Progenitor cell of endocrine pancreas (in vitro differentiated cells): ENCODE results near the gene NRXN3. TPM values are rescaled to one million over a fixed set of nuclear protein-coding genes. Genes with fewer than 3 reads are reported as not detected.

Experiments used
- DNase-seq: peaks from one replicate; pipeline ENCODE4 v3.0.0; 2021; ENCODE audit warnings: low spot score; ENCODE audit not compliant: unreplicated experiment
- H3K27ac Mint-ChIP-seq: 2 replicates; pipeline ENCODE4 v1.8.0; 2021; ENCODE audit warnings: mild to moderate bottlenecking, moderate library complexity, mixed read lengths
- H3K27me3 Mint-ChIP-seq: 2 replicates; pipeline ENCODE4 v1.8.0; 2021; ENCODE audit warnings: mixed read lengths
- H3K36me3 Mint-ChIP-seq: 2 replicates; pipeline ENCODE4 v1.8.0; 2022; ENCODE audit warnings: mixed read lengths; ENCODE audit not compliant: insufficient read depth
- H3K4me1 Mint-ChIP-seq: 2 replicates; pipeline ENCODE4 v1.8.0; 2021; ENCODE audit warnings: low read depth, mixed read lengths
- H3K4me3 Mint-ChIP-seq: 2 replicates; pipeline ENCODE4 v1.8.0; 2021; ENCODE audit warnings: low read depth, mild to moderate bottlenecking, moderate library complexity, mixed read lengths
- H3K9me3 Mint-ChIP-seq: 2 replicates; pipeline ENCODE4 v1.8.0; 2021; ENCODE audit warnings: low read depth, mixed read lengths
- CTCF ChIP-seq: fragments of 200-600 bp; sonication (generic); IDR thresholded peaks from one replicate; pipeline ENCODE4 v1.5.0; 2021; ENCODE audit warnings: antibody characterized with exemption, mild to moderate bottlenecking; ENCODE audit not compliant: unreplicated experiment
- long read RNA-seq: library from polyadenylated mRNA; unstranded; transcript quantifications from one replicate; pipeline ENCODE4 v2.0.0, GENCODE V29; 2020
- total RNA-seq: library from RNA; stranded (reverse); gene quantifications from 2 replicates; pipeline ENCODE4 v1.2.1, GENCODE V29; 2021

The NRXN3 gene
- total RNA-seq: 22.1 and 23.5 TPM in 2 replicates
- long read RNA-seq, transcript NRXN3-215 (6 exons, 3,381 nt): major isoform, 10 of 34 reads
- long read RNA-seq, partial matches to known transcripts: 4 of 34 reads
- long read RNA-seq, other reads (novel, unspliced or antisense): 20 of 34 reads

GRCh38 chr14:78170203-78170602, at the start of gene NRXN3:
Gene NRXN3 (plus strand): TSS chr14:78170373. CDS start chr14:78243094, 72,721 bp downstream.
- H3K9me3 Mint-ChIP-seq: no peaks in the 10 kb centered on the region
- no peak for TF ChIP-seq CTCF
- no peak within 1 kb of the TSS for H3K27ac Mint-ChIP-seq
- no peaks in the 10 kb centered on the region for H3K36me3 Mint-ChIP-seq
- H3K4me3 Mint-ChIP-seq: no peak within 1 kb of the TSS
- H3K27me3 Mint-ChIP-seq: peaks cover 44% of the 10 kb centered on the region
- DNase-seq: peak; percentile 18
- H3K4me1 Mint-ChIP-seq: peaks cover 4% of the 10 kb centered on the region

DNA sequence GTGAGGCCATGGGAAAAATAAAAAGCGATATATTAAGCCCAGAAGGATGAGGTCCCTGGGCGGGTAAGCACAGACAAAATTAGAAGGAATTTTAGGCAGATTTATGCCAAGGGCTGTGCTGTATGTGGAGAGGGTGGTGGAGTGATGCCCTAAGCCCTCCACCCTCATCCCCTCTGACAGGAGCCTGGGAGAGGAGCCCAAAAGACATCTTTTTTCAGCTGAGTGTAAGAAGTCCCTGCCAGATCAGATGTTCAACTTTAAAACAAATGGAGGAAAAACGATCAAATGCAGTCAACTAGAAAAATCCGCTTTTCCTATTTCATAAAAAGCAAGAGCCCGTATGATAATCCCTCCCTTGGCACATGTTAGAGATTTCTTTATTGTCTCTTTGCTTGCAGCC, 47.7 kb upstream of the NRXN3 start:
- Mint-ChIP-seq H3K36me3 (no peaks in the 10 kb centered on the region), H3K27ac (no peak overlapping the region), H3K4me1 (no peaks in the 10 kb centered on the region), H3K9me3 (peaks cover 3% of the 10 kb centered on the region), H3K4me3 (no peak overlapping the region), H3K27me3 (peaks cover 10% of the 10 kb centered on the region)
- no peak for DNase-seq
- no peak for TF ChIP-seq CTCF

GRCh38 chr14:78123650-78124253, 46.4 kb upstream of the NRXN3 start:
- no peak for DNase-seq
- H3K27ac Mint-ChIP-seq: no peak overlapping the region
- no peaks in the 10 kb centered on the region for H3K4me1 Mint-ChIP-seq
- H3K9me3 Mint-ChIP-seq: peaks cover 3% of the 10 kb centered on the region
- TF ChIP-seq CTCF: no peak
- peaks cover 10% of the 10 kb centered on the region for H3K27me3 Mint-ChIP-seq
- no peak overlapping the region for H3K4me3 Mint-ChIP-seq
- H3K36me3 Mint-ChIP-seq: no peaks in the 10 kb centered on the region

DNA sequence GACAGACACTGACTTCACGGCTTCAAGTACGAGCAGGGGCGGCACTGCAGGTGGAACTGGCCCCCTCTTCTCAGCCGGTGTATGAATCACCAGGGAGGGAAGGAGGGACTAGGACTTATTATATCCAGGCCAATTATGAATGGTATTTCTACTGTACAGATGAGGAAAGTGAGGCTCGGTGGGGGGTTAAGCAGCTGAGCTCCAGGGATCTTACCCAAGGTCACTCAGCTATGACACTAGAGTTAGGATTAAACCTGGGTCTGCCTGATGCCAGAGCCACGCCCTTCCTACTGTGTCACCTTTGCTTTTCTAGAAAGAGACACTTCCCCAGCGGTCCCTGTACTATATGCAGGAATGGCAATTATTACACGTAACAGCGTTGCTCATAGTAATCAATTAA, 42.2 kb upstream of the NRXN3 start:
- H3K36me3 Mint-ChIP-seq: no peaks in the 10 kb centered on the region
- H3K4me1 Mint-ChIP-seq: no peaks in the 10 kb centered on the region
- H3K9me3 Mint-ChIP-seq: no peaks in the 10 kb centered on the region
- H3K27ac Mint-ChIP-seq: no peak overlapping the region
- no peak overlapping the region for H3K4me3 Mint-ChIP-seq
- DNase-seq: no peak
- H3K27me3 Mint-ChIP-seq: peaks cover 10% of the 10 kb centered on the region
- TF ChIP-seq CTCF: no peak

GRCh38 chr14:78129375-78129774, 40.8 kb upstream of the NRXN3 start:
- DNase-seq: no peak
- Mint-ChIP-seq H3K9me3 (no peaks in the 10 kb centered on the region), H3K4me1 (no peaks in the 10 kb centered on the region), H3K27me3 (peaks cover 5% of the 10 kb centered on the region), H3K27ac (no peak overlapping the region), H3K36me3 (no peaks in the 10 kb centered on the region), H3K4me3 (no peak overlapping the region)
- TF ChIP-seq CTCF: no peak
